ENCODE data around the gene NT5C2.
"Not testable (repeated sequence)": the region's sequence is repeated elsewhere in the genome, so short reads cannot be mapped to it uniquely, and the experiment has no call there.

The NT5C2 gene

DNA sequence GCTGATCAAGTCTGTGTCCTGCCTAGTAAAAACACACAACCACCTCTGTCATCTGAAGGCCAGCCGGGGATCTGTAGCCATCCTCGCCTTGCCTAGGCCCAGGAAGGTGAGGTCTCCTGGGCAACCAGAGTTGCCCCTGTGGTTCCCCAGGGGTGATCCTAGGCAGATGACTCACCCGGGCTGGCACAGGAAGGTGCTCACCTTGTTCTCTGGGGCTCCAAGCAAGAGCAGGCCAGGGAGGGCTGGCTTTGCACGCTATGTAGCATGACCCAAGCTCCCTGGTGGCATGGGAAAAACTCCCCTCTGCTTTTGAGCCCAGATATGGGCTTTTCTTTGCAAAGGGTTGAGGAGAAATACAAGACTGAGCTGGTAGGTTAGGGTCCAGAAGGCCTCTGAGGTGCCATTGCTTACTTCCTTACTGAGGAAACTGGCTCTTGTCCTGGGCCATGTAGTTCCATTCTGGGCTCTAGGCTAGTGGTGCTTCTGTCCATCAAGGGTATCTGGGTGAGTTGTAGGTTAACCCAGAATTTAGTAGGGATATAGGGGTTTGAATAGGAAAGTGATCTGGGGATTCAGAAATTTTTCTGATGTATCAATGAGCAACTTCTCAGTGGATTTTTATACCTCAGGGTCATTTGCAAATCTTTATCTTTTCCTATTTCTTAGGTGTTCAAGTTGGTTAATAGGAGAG lies 112.0 kb downstream of the NT5C2 start:
- DNase-seq: no peak

DNA sequence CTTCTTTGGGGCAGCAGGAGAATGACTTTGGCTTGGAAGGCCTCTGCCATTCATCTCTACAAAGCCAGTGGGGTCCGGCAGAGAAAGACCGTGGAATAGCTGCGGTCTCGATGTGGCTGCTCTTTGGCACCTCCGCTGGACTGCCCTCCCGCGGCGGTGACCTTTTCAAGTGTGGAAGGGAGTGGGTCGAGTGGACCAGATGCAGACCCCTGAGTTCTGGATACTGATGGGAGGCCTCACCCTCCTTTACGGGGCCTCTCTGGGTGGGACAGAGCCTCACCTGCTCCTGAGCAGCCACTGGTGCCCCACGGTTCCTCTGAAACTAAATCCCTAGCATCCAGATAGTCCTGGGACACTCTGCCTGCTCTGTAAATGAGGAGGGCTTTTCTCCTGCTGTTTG lies 113.1 kb downstream of the NT5C2 start:
- no peak for DNase-seq

DNA sequence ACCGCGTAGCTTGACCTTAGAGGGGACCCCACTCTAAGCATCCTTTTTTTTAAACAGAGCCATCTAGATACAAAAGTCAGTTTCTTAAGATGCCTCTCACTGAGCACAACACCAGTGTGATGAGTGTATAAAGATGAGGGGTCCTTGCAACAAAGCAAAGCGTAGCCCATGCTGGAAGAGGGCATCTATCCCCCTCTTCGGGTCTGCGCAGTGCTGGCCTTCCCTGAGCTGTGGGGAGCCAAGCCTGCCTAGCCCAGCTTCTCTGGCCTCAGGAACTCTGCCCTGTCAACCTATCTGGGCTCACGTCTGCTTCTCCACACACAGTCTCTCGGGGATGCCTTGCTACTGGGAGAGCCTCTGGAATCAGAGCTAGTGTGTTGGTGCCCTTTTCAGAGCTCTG lies 114.0 kb downstream of the NT5C2 start:
- DNase-seq: no peak

DNA sequence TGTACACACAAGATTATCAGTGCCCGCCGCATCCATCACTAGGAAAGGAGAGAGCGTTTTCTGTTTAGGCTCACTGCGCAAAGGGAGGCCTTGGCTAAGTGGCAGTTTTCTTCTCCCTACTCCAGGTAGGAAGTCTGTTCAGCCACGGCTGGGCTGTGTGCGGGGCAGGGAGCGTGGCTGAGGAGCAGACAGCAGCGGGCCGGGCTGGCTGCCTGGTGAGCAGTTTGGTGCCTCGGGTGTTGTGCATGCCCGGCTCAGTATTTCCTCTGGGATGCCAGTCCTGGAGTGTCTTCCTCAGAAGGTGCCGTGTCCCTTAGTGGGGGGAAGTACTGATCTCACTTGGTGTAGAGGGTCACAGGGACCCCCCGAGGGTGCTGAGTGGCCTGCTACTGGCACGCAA lies 114.4 kb downstream of the NT5C2 start:
- DNase-seq: no peak

DNA sequence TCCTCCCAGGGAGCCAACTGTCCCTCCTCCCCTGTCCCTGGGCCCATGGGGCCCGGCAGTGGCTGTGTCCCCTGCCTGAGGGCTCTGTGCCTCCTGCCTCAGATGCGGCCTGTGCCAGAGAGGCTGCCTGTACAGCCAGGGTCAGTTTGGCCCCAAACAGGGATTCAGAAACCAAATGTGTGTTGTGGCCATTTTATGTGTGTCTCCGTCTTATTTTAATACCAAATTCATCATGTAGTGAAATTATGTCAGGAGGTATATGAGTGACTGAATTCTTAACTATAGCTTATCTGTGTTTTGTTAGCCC lies 114.8 kb downstream of the NT5C2 start:
- DNase-seq: no peak

DNA sequence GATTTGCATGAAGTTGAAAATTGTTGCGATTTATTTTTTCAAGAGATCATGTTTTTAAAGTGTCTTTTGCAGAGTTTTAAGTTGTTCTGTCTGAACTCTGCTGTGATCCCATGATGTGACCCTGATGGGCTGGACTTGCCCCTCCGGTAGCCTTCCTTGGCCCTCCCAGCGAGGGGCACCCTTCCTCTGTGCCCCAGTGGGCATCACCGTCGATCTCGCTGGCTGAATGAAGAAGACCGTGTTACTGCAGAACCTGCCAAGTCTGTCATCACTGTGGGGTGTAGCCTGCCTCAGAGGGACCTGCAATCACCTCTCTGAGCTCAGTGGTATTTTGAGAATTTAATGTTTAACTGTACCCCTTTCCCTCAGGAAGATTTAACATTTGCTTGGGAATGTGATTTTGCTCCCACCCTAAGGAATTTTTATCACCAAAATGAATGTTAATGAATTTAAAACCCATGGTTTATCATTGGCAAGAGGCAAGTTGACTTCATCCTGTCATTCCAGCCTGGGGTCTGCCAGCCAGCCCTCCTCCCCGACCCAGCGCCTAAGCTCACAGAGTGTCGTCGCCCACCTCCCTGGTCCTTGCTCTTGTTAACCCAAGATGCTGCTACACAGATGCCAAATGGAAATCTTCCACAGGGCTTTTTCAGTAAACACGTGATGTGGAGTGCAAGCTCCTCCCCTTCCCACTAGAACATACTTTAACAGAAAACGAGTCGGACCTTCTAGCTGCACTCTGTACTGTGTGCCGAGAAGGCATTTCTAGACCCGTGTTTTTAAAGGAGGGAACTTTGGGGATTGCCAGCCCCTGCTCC lies 115.4 kb downstream of the NT5C2 start:
- DNase-seq: no peak

DNA sequence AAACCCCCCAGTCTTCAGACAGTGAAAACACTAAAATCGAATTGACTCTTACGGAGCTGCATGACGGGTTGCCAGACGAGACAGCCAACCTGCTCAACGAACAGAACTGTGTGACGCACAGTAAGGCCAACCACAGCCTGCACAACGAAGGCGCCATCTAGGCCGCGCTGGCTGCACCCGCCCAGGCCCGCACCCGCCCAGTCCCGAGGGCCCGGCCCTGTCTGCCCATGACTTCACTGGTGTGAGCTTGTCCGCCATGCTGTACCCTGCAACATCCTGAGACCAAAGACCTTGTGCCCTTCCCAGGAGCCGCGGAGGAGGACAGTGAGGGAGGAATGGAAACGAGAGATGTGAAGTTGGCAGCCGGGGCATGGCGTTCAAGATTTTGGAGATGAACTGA lies 116.1 kb downstream of the NT5C2 start:
- no peak for DNase-seq

DNA sequence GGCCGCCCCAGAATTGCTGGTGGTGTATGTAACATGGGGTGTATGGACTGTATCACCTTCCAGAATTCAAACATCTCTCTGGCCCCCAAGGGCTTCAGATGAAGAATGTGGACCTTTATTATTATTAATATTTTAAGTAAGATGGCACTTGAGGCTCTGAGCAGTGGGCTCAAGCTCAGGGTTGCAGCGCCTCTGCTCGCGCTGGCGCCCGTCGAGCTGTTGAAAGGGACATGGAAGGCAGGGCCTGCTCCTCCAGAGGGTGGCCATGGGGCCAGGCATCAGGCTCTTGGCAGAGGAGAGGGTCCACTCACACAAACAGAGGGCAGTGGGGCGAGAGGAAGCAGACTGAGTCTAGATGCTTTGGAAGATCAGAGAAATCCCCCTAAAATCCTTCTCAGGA lies 120.2 kb downstream of the NT5C2 start:
- no peak for DNase-seq

DNA sequence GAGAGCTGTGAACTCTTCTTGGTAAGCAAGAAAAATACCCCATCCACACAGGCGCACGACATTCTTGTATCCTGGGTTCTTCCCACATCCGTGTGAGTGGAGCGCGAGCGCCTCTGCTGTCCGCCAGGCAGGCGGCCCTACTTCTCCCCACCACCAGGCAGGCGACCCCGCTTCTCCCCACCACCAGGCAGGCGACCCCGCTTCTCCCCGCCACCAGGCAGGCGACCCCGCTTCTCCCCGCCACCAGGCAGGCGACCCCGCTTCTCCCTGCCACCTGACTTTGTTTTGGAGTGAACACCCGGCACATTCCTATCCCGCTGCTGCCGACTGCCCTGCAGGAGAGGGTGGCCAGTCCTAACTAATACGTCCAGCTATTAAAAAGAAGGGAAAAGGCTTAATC lies 120.8 kb downstream of the NT5C2 start:
- no peak for DNase-seq

DNA sequence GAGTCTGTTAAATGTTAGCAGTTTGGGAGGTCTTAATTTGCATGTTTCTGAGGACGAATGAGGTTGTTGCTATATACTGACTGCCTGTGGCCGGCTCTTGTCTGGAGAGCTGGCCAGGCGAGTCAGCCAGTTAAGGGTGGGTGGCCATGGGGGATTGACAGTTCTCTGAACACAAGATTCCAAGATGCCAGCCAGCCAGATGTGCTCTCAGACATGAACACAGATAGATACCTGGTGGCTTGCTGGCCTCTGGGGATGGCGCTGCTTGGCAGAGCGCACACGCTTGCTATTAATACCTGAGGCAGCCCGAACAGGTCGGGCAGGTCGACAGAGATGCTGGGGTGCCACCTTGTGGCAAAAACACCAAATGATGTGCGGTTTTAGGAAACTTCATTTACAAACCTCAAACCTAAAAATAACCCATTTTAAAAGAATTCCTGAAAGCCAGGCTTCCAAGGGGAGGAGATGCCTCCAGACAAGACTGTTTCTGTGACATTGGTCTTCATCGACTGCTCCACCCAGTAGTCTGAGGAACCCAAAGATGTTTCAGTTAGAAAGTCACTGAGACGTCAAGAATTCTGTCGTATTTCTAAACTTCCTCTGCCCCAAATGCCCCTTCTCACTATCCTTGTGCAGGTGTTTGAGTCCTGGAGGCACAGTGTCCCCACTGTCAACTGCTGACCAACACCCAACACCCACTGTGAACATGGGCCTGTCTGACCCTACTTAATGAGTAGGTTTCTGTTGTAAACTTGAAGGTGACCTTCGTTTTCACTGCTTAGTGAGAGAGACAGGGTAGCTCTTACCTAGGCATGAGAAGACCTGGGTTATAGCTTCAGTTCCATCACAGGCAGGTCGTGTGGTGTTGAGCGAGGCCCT lies 123.4 kb downstream of the NT5C2 start:
- no peak for DNase-seq

DNA sequence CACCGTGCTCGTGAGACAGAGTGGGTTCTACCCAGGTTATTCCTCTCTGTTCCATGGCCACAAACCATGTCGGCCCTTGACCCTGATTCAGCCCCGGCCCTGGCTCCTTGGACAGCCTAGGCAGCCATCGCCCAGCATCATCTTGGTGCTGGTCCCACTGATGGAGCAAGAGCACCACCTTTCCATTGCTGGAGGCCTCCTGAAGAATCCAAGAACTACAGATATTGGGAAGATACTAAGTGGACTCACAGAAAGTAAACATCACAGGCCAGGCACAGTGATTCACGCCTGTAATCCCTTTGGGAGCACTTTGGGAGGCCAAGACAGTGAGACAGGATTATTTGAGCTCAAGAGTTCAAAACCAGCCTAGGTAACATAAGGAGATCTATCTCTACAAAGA lies 125.1 kb downstream of the NT5C2 start:
- DNase-seq: no peak

DNA sequence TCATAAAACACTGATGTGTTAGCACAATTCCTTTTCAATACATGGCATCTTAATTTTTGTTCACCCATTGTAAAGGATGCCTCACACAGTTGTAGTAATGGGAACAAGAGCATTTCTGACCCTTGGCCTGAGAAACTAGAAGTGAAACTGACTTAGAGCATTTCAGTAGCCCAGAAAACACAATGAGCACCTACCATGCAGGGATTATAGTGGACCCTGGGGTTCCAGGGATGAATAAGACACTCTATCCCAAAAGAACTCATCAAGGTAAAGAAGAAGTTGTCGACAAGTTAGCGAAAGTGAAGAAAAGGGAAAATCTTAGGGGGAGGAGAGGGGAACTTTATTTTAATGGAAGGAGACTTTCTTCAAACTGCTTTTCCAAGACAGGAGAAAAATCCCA lies 125.6 kb downstream of the NT5C2 start:
- no peak for DNase-seq

DNA sequence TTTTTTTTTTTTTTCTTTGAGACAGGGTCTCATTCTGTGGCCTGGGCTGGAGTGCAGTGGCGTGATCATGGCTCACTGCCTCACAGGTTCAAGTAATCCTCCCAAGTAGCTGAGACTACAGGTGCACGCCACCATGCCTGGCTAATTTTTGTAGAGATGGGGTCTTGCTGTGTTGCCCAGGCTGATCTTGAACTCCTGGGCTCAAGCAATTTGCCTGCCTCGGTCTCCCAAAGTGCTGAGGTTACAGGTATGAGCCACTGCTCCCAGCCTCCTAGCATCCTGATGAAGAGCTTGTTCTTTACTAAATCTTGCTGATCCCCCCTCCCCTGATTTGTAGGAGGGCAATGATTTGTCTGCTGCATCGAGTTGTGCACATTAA lies 126.0 kb downstream of the NT5C2 start:
- not testable (repeated sequence) for DNase-seq

DNA sequence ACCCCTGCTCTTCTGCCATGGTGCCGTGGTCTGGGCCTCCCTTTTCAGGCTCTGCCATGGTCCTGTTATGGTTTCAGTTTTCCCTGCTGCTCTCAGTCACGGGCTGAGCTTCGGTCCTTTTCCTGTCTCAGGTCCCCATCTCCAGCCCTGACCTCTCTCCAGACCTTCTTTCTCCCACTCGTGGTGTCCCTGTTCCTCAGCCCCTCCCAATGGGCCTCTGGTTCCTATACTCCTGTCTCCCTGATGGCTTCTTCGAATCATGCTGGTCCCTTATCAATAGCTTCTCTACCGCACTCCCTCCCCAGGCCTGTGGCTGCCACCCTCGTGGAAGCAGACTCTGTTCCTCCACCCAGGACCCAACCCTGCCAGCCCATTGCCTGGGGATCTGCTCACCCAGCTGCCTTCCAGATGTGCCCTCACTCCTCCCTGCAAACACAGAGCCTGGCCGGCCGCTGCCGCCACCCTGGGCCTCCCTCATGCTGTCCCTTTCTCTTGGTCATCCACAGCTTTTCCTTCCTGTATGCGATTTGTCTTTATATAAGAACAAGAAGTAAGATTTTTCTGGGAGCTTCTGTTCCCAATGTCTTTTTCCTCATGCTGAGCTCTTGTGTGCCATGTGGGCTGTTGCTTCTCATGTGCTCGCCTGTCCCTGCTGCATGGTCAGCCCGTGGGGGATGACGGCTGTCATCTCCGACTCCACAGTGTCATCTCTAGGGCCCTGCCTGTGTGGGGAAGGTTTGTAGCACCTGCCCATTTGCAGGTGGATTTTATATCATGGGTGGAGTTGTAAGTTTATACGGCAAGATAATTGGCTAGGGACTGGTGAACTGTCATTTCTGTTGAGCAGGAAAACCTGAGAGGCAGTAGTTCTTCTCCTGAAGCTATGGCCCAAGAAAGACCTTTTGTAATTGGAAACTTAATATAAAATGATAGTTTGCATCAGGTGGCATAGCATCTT lies 126.7 kb downstream of the NT5C2 start:
- no peak for DNase-seq

DNA sequence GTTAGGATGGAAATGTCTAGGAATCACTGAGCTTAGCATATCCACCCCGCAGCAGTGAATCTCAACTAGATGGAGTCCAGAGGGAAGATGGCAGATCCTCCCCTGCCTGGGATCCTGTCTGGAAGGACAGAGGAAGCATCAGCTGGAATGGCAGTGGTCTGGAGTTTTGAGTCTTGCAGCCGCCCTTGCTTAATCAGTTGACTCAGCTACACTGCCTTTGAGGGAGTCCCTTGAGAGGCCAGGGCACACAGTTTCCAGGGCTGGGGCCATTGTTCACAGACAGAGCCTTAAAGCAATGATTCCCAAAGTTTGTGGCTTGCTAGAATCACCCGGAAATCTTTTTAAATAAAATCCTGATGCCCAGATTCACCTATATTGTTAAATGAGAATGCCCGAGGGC lies 128.1 kb downstream of the NT5C2 start:
- no peak for DNase-seq

DNA sequence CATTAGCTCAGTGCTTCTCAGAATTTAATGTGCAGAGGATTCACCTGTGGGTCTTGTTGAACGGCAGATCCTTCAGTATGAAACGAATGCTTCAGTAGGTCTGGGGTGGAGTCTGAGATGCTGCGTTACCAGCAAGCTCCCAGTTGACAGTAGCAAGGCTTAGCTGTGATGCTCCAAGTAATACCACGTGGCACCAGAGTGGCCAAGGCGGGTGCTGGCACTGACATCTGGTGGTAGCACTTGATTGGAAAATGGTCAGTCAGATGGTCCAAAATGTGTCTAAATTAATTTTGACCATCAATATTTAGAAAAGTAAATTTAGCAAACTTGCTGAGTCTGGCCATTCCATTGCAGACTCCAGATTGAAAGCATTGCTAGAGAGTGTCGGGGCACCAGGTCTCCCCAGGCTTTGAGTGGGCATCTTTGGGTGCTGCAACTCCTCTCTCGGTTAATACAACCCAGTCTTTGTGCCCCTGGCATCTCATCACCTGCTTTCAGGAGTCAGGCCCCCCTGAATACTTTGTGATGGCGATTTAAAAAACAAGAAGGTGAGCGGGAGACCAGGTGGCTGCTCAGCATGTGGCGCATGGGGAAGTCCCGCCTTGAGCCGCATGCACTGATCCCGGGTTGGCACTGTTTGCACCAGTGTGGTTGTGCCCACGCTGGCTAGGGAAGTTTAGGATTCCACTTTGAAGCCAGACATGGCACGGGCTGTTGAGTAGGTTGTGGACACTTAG lies 130.1 kb downstream of the NT5C2 start:
- DNase-seq: no peak

DNA sequence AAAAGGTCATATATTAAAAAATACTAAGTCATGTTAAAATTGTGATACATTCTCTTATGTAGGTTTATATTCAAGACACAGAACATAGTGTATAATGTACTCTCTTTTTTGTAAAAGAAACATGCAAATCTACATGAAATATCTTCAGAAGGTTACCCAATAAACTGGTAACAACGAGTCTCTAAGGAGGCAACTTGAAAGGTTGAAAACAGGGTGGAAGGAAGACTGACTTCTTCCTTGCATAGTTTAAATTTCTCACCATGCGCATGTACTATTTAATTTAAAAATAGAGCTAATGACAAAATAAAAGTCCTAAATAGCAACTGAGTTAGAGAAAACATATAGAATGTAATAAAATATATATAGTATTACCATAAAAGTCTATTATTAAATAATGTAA lies 132.5 kb downstream of the NT5C2 start:
- no peak for DNase-seq

DNA sequence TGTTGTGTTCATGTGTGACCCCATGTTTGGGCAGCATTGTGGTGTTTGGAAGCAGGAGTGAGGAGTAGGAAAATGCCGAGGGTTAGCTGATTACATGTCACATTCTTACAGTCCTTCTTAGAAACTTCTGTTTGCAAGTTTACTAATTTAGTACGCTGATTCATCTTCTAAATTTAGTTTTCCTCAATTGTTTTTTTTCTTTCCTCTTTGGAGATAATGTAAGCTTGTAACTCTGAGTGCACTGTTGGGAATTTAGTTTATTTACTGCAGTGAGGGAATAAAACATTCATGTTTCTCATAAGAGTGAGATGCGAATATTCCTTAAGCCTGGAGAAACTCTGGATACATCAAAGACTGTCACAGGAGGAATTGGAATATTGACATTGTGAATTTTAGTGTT lies 135.0 kb downstream of the NT5C2 start:
- DNase-seq: no peak

DNA sequence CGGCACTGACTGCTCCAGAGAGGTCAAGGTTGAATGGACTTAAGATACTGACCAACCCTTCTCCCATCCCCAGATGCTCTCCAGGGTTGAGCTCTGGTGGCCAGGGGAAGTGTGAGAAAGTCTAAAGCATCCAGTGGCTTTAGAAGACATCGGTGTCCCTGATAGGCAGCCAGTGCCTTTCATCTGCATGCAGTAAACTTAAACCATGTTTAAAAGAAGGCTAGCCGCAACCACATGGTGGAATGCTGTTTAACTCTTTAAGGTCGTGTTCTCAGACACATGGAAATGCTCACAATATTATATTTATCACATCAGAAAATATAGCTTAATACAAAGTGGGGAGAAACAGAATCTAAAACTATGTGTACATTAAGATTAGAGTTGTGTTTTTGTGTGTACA lies 138.0 kb downstream of the NT5C2 start:
- no peak for DNase-seq

DNA sequence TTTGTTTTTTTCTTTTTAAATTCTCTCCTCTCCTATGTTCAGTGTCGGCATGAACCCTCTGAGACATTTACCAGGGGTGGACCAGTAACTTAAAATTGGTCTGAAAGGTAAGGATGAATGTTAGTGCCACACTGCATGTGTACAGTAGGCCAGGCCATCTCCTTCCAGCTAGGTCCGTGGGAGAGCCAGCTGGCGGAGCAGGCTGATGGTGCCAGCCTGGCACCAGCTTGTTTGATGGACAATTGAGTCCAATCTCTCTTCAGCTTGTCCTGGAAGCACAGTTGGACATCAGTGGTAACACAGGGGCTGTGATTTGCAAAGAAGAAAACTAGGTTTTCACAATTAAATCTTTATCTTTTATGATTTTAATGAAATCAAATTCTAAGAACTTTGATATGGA lies 138.5 kb downstream of the NT5C2 start:
- no peak for DNase-seq

DNA sequence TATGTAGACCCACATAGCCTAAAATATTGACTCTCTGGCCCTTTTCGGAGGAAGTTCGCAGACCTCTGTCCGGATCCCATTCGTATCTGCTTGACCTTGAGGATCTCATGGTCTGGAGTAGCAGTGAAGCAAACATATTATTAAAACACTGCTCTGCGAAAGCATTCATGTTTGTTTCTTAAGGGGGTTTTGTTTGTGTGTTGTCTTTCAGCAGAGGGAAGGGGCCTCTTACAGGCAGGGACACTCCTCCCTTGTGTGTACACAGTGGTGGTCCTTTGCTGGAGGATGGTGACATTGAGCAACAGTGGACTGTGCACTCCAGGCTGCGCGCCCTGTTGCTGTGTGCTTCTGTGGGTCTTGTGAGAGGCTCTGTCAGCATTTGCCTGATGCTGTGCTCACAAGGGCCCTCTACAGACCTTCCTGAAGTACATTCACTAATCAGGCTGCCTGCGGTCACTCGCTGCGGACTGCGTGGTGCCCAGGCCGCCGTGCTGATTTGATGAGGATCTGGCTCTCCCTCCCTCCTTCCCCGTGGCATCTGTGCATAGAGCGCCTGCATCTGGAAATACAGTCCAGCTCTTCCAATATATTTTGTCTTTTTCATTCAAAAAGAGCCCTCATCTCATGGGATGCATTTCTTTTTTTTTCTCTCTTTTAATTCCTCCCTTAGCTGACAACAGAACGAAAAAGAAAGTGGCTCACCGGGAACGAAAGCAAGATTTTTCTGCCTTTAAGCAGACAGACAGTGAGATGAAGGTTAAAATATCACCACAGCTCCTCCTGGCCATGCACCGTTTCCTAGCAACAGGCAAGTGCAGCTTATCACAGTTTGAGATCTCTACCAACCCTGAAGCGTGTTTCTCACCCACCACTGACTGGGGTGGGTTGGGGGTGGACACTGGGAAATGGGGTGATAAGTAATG lies 139.2 kb downstream of the NT5C2 start:
- no peak for DNase-seq

Measured in NCI-H1417 treated with DMSO at 0.1 percent for 48 hours (cell line).